Measurements from ENCODE around the gene TNFAIP8. TPM values are rescaled to one million over a fixed set of nuclear protein-coding genes. Genes with fewer than 3 reads are reported as not detected.

TNFAIP8 gene
- total RNA-seq, 1 donor: 242 TPM

DNA sequence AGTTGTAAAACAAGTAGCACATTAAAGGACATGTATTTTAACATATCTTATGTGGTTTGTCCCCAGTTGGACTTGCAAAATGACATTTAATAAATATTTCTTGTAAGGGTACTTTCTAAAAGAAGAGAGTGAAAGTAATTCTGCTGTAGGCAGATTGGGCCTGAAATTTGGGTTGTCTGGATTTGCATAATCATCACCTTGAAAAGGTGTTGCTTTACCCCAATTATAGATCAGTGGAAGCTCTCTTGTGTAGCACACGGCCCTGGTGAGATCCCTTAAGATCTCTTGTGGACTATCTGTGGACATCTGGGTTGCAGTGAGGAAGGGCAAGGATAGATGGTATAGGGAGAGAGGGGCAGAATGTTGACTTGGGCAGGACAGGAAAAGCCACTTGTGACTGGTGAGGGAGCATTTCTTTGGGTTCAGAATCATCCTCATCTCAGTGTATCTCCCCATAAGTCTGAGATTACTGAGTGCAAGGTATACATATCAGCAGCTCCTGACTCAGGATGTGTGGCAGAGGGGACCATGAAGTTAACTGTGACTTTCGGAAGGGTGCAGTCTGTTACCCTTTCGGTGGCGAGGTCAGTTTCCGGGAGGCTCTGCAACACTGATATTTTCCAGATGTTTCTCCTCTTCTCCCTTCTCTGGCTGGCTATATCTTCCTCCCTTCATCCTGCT, 2.0 kb upstream of the TNFAIP8 start:
- H3K27me3 ChIP-seq (ENCODE audit: insufficient read depth, low read length): no peaks in the 10 kb centered on the region
- peaks cover 77% of the 10 kb centered on the region for H3K4me1 ChIP-seq (ENCODE audit: insufficient read depth, low read length)
- H3K9me3 ChIP-seq (ENCODE audit: low read depth, low read length): no peaks in the 10 kb centered on the region
- no peak overlapping the region for H3K4me3 ChIP-seq (ENCODE audit: low read length)

DNA sequence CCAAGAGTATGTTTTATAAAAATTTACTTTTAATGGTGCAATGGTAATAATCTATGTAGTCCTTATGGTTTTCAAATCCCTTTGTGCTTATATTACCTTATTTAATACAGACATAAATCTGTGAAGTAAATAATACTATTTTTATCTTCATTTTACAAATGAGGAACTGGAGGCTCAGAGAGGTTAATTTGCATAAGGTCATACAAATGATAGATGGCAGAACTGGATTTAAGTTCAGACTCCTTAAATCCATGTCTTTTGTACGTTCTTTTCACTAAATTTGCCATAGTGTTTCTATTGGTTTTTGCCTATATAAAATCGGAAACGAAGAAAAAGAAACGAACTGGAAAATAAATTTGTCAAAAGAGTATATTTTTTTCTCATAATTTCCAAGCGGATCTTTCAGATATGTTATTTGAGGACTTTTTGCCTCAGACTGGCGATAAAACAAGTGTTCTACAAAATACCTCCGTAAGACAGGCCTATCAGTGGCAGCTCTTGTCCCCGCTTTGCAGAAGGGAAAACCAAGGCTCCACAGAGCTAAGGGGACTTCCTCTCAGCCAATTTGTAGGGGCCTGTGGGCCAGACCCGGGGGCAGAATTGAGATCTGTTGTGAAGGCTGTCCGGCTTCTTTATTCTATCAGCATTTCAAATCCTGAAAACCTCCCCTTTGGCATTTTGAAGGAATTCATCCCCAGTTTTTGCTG, 1.1 kb upstream of the TNFAIP8 start:
- Histone ChIP-seq H3K4me1 (ENCODE audit: insufficient read depth, low read length) (peaks cover 79% of the 10 kb centered on the region), H3K4me3 (ENCODE audit: low read length) (peak overlapping the region; percentile 78), H3K27me3 (ENCODE audit: insufficient read depth, low read length) (no peaks in the 10 kb centered on the region), H3K9me3 (ENCODE audit: low read depth, low read length) (no peaks in the 10 kb centered on the region)

DNA sequence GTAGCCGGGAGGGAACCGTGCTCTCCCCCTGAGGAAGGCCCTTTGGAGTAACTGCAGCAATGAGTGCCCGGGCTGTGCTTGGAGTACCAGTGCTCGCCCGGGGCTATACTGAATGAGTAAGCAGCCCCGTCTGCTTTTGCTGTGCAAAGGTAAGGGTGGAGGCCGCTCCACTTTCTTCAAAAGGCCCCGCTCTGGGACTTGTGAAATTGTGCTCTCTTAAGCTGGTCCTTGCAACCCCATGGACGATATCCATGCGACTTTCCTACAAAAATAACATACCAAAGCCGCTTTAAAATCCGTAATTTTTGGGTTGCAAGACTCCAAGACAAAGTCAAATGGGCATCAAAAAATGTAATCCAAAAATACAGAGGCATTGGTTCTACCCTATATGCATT, 578 bp upstream of the TNFAIP8 start:
- no peaks in the 10 kb centered on the region for H3K9me3 ChIP-seq (ENCODE audit: low read depth, low read length)
- H3K4me1 ChIP-seq (ENCODE audit: insufficient read depth, low read length): peaks cover 83% of the 10 kb centered on the region
- H3K27me3 ChIP-seq (ENCODE audit: insufficient read depth, low read length): no peaks in the 10 kb centered on the region
- peak overlapping the region; percentile 78 for H3K4me3 ChIP-seq (ENCODE audit: low read length)

DNA sequence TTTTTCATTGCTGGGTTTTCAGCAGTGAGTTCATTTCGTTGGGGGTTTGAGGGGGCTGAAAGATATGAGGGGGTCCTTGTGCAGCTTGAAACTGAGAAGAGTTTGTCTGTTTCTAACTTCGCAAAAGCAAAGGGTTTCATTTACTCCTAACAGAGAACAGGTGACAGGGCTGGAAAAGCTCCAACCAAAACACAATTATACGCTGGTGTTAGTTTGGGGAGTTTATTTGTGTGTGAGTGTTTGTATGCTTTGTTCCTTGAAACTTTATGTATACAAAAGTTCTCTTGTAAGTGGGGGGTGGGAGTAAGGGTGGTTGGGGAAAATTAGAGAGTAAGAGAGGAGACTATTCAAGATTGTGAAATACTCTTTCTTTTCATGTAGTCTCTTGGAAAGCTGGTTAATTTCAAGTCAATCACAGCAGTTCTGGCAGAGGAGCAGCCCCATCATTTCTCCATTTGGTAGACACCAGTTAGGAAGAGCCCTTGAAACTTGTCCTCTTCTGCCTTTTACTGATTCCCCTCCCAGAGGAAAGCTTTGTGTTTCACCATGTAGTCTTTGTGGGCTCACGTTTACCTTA, 881 bp downstream of the TNFAIP8 start:
- Histone ChIP-seq H3K4me3 (ENCODE audit: low read length) (peak overlapping the region; percentile 78), H3K4me1 (ENCODE audit: insufficient read depth, low read length) (peaks cover 95% of the 10 kb centered on the region), H3K9me3 (ENCODE audit: low read depth, low read length) (no peaks in the 10 kb centered on the region)

DNA sequence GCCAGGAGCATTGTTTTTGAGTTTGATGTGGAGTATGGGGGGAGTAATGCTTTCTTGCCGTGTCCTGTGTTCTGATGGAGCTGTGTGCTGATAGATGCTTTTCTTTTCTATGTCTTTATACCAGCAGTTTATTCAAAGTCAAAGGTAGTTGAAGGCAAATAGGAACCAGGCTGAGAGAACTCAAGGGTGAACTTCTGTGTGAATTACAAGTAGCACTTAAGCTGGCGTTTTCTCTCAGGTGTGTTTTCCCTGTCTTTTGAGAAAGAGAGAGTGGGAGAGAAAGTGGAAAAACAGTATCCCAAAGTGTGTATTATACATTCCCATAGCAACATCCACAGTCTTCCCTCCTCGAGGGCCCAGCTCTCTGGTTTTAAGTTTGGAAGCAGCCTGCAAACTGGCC, 1.5 kb downstream of the TNFAIP8 start:
- H3K4me3 ChIP-seq (ENCODE audit: low read length): peak overlapping the region; percentile 78
- H3K4me1 ChIP-seq (ENCODE audit: insufficient read depth, low read length): peaks cover 95% of the 10 kb centered on the region
- no peaks in the 10 kb centered on the region for H3K9me3 ChIP-seq (ENCODE audit: low read depth, low read length)
- no peaks in the 10 kb centered on the region for H3K27me3 ChIP-seq (ENCODE audit: insufficient read depth, low read length)

More for the DNA sequence above, 881 bp downstream of the TNFAIP8 start:
- no peaks in the 10 kb centered on the region for H3K27me3 ChIP-seq (ENCODE audit: insufficient read depth, low read length)

DNA sequence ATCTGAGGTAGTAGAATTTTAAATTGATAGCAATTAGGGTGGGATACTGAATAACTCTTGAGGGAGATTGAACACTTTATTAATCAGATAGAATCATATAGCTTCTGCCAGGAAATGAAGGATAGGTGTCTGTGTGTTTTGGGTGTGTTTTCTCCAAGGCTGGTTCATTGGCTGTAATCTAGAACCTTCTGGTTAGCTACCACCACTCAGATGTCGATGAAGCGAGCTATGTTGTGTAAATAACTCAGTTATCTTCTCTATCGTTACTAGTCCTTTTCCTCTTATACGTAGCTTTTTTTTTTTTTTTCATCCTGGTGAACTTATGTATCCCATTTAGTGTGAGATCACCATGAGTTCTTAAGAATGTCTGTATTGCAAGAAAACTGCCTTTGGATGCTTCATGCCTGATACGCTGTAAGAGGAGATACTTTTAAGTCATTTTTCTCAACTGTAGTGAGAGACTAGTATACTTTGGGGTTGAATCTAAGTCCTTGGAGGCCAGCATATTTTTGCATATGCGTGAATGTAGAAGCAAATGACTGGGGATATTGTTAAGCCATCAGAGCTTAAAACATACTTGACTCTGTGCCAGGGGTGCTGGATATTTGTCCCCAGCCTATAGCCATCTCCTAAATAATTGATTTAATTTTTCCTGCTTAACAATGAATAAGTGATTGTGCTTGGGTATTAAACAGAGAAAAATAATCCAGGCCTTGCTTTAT, 2.1 kb downstream of the TNFAIP8 start:
- peak overlapping the region; percentile 78 for H3K4me3 ChIP-seq (ENCODE audit: low read length)
- H3K27me3 ChIP-seq (ENCODE audit: insufficient read depth, low read length): no peaks in the 10 kb centered on the region
- no peaks in the 10 kb centered on the region for H3K9me3 ChIP-seq (ENCODE audit: low read depth, low read length)
- peaks cover 95% of the 10 kb centered on the region for H3K4me1 ChIP-seq (ENCODE audit: insufficient read depth, low read length)

DNA sequence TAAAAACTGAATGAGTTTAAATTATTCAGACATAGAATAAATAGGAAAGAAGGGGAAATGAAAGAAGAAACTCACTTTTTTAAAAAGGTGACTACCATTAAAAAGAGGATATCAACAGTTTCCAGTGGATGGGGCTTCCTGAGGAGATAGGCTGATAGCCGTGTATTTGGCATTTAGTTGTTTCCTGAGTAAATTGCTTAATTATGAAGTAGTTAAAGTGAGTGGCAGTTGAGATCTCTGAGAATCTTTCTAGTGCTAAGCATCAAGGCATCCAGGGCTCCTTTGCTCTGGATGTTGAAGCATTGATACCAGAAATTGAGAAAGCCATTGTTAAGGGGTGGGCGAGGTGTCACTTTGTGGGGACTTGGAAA, 2.7 kb downstream of the TNFAIP8 start:
- Histone ChIP-seq H3K4me3 (ENCODE audit: low read length) (no peak overlapping the region), H3K27me3 (ENCODE audit: insufficient read depth, low read length) (no peaks in the 10 kb centered on the region), H3K4me1 (ENCODE audit: insufficient read depth, low read length) (peaks cover 95% of the 10 kb centered on the region), H3K9me3 (ENCODE audit: low read depth, low read length) (no peaks in the 10 kb centered on the region)

DNA sequence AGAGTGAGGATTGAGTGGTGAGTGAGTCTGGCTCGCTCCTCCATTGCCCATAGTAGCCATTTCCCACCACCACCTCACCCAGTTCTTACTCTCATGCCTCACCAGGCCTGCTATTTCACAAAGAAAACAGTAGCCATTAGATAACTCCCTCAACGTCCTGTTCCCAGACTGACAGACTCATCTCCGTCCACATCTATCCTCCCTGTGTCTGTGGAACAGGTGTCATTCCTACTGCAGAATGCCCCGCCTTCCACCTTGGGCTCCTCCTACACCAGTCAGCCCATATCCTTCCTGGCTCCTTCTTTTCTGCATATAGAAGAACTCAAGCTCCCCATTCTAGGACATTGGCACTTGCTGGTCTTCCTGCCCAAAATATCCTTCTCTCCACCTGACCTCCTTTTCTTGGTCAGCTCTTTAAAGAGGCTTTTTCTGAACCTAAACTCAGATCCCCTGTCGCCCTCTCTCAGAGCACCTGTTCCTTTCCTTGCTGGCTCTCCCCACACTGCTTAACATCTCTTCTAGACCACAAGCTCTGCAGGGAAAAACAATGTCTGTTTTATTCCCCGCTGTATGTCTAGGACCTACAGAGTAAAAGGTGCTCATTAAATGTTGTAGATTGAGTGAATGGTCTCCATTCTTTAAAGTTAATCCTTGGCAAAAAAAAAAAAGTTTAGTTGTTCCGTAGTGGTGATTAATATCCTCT, 3.2 kb downstream of the TNFAIP8 start:
- Histone ChIP-seq H3K9me3 (ENCODE audit: low read depth, low read length) (no peaks in the 10 kb centered on the region), H3K27me3 (ENCODE audit: insufficient read depth, low read length) (no peaks in the 10 kb centered on the region), H3K4me3 (ENCODE audit: low read length) (no peak overlapping the region), H3K4me1 (ENCODE audit: insufficient read depth, low read length) (peaks cover 95% of the 10 kb centered on the region)

DNA sequence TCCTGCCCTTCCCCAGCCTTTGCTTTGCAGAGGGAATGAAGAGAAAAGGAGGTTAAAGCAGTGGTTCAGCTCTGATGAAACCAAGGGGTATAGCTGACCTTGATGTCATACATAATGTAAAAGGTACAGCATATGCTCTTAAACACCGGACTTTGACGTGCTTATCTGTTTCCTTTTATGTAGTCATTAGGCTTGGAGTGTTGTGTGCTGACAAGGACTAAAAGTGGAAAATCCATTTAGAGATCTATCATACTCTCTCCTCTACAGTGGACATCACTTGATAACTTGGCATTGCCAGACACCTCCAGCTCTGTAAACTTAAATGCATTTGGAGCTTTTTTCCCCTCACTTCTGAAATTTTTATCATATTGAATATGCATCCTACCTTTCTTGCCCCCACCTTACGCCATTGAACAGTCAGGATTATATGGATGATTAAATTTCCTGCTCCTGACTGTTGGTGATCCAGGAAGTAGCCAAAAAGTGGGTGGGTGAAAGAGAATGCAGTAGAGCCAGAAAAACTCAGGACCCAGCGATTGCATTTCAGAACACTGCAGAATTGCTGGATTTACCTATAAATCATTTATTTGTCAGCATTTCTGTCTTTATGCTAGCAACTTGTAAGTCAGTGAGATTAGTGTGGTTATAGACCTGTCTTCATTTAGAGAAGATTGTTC, 4.1 kb downstream of the TNFAIP8 start:
- H3K27me3 ChIP-seq (ENCODE audit: insufficient read depth, low read length): no peaks in the 10 kb centered on the region
- peaks cover 95% of the 10 kb centered on the region for H3K4me1 ChIP-seq (ENCODE audit: insufficient read depth, low read length)
- H3K9me3 ChIP-seq (ENCODE audit: low read depth, low read length): no peaks in the 10 kb centered on the region
- H3K4me3 ChIP-seq (ENCODE audit: low read length): no peak overlapping the region

DNA sequence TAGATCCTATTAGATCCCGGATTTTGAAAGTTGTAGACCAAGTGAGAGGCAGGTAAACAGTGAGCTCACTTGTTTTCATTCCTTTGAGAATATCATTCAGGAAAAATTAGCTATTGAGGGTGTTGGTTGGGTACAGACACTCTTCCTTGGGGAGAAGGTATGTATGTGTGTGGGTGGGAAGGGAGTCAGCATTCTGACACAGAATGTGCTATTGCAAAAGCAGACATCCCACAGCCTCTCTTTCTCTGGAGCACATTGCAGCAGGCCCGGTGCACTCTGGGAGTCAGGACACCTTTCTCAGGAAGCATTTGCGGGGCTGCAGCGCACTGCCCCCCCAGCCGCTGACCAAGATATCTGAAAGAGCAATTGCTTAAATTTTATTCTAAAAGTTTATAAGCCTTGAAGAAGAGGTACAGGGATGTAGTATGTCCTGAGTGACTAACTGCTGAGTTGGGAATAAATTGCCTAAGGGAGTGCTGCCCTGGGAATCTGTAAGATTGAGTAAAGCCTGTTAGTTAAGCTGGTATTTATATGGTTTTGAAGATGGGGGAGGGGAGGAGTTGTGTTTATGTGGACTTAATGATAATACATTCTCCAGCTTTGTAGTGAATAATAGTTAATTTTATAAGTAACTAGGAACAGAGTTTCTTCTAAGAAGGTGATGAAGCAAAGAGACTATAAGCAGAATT, 5.2 kb downstream of the TNFAIP8 start:
- Histone ChIP-seq H3K27me3 (ENCODE audit: insufficient read depth, low read length) (no peaks in the 10 kb centered on the region), H3K9me3 (ENCODE audit: low read depth, low read length) (no peaks in the 10 kb centered on the region), H3K4me3 (ENCODE audit: low read length) (no peak overlapping the region), H3K4me1 (ENCODE audit: insufficient read depth, low read length) (peaks cover 97% of the 10 kb centered on the region)

DNA sequence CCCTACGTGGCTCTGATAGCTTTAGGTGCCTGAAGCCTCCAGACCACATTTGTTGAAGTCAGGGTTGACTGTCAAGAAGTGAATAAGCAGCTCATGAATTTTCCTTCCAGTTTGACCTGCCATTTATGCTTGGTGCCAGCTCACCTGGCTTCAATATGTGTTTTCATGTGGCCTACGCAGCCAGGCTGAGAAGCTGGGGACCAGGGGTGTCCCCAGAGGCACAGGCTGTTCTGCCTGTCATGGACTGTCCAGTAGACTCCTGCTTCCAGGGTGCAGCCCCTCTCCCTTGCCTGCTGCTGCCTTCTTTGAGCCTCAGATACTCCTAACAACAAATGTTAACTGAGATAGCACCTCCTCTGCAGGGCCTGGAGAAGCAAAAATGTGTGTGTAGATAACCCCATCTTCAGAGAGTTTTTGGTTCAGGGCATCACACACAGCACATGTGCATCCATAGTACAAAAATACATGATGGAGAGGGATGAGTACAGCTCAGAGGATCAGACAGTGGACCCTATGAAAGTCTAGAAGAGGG, 5.8 kb downstream of the TNFAIP8 start:
- H3K4me3 ChIP-seq (ENCODE audit: low read length): no peak overlapping the region
- no peaks in the 10 kb centered on the region for H3K27me3 ChIP-seq (ENCODE audit: insufficient read depth, low read length)
- H3K9me3 ChIP-seq (ENCODE audit: low read depth, low read length): no peaks in the 10 kb centered on the region
- peaks cover 97% of the 10 kb centered on the region for H3K4me1 ChIP-seq (ENCODE audit: insufficient read depth, low read length)

DNA sequence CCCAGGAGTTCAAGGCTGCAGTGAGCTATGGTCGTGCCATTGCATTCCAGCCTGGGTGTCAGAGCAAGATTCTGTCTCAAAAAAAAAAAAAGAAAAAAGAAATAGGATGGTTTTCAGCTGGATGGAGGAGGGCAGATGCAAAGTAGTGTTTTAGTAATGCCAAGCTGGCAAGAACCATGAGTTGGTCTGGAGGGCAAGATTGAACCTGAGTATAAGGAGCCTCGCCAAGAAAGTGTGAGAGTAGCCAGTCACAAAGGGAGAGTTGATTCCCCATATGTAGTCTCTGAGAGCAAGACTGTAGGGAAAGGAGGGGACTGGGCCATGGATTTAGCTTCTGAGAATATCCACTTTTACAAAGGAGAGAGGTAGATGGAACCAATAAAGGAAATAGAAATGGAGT, 6.9 kb downstream of the TNFAIP8 start:
- Histone ChIP-seq H3K4me3 (ENCODE audit: low read length) (no peak overlapping the region), H3K27me3 (ENCODE audit: insufficient read depth, low read length) (no peaks in the 10 kb centered on the region), H3K9me3 (ENCODE audit: low read depth, low read length) (no peaks in the 10 kb centered on the region), H3K4me1 (ENCODE audit: insufficient read depth, low read length) (peaks cover 96% of the 10 kb centered on the region)

DNA sequence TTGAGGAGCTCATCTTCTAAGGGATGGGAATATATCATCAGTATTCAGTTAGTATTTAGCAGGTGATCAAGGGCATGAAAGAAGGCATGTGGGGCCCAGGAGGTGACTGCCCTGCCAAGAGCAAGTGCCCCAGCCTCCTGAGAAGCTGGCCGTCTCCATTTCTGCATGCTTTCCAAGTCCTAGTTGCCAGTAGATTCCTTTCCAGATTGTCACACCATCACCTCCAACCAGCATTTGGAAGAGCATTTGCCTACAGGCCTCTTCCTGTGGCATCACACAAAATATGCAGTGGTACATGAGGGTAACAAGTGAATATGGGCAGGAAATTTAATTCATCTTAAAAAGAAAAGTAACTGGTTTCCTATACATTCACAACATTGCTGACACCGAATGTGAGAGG, 7.5 kb downstream of the TNFAIP8 start:
- Histone ChIP-seq H3K4me1 (ENCODE audit: insufficient read depth, low read length) (peaks cover 96% of the 10 kb centered on the region), H3K9me3 (ENCODE audit: low read depth, low read length) (no peaks in the 10 kb centered on the region), H3K27me3 (ENCODE audit: insufficient read depth, low read length) (no peaks in the 10 kb centered on the region), H3K4me3 (ENCODE audit: low read length) (no peak overlapping the region)

DNA sequence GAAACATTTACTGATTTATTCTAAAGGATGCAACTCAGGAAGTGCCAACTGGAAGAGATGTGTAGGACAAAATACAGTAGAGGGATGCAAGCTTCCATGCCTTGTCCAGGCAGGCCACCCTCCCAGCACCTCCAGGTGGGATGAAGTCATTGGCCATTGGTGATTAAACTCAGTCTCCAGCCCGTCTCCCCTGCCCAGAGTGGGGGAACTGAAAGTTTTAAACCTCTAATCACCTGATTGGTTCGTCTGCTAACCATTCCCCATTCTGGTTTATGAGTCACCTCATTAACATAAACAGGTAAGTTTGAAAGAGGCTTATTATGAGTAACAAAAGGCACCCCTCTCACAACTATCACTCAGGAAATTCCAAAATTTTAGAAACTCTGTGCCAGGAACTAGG, 8.1 kb downstream of the TNFAIP8 start:
- Histone ChIP-seq H3K4me1 (ENCODE audit: insufficient read depth, low read length) (peaks cover 96% of the 10 kb centered on the region), H3K9me3 (ENCODE audit: low read depth, low read length) (no peaks in the 10 kb centered on the region), H3K4me3 (ENCODE audit: low read length) (no peak overlapping the region), H3K27me3 (ENCODE audit: insufficient read depth, low read length) (no peaks in the 10 kb centered on the region)

All from mononuclear cell (primary cell).